Ramos (cell line): ENCODE results near the gene PGM2L1.

ENCODE experiments used
- in situ Hi-C: fragments of 300-500 bp; cut with MboI; formaldehyde crosslinking; loops from one replicate; pipeline ENCODE4 v1.14.3; 2022; ENCODE audit warnings: low sequenced_read_pairs; ENCODE audit not compliant: unreplicated experiment

Gene PGM2L1

DNA sequence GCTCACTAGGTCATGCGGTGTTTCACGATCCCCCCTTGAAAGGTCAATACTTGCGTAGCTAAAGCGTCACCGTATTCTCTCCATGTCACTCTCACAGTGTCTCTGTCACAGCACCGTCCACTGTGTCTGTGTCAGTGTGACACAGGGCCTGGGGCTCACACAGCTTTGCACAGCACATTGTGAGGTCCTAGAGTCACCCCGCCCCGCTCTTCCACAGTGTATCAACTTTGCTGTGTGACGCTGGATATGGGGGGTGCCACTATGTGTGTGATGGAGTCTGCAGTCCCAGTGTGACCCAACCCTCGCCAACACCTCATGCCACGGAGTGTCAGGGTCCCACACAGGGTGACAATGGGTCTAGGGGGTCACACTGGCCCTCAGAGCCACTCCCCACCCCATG is 87.4 kb downstream of the PGM2L1 start:
- in situ Hi-C loops = no loop called here

DNA sequence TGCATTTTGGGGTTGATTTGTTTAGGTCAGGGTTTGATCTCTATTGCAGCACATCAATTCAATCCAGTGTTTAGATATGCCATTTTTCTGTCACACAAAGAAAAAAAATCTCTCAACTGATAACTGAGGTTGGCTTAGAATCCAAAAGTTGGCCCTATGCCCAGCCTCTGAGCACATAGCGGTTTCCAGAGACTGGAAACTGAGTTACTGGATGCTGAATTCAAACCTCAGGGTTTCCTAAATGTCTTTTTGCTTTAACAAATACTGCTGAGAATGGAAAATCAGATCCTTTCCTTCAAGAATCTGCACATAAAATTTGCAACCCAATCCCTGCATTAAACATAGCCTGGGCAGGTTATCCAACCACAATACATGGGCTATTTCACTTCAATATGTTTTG is 90.8 kb downstream of the PGM2L1 start:
- in situ Hi-C loops = no loop called here

DNA sequence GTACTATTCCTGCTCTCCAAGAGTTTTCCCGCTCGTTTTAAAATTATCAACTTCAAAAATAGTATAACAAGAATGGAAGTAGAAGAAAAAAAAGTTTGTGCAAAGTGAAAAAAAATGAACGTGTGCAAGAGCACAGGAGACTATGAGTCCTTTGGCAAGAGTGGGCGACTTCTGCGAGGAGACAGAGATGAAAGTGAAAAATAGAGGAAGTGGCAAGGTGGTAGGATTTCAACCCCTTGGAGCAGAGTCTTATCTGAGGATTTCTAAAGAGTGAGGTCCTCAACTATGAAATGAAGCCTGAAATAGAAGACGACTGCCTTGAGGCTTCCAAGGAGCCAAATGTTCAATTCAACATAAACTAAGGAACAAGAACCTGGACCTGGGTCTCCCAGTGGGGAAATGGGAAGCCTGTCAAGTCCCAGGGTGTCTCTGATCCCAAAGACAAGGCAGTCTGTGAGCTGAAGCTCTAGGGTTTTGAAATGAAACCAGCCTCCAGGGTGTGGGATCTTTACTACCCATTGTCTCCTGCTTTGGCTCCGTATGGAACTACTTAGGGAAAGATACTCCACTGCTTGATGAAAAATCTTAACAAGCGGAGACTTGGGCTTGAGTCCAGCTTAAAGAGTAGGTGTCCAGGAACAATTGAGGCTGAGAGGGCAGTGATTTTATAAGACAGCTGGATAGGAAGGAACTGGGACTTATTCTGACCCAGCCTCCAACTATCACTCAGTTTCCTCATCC is 91.6 kb downstream of the PGM2L1 start:
- in situ Hi-C loops = no loop called here

DNA sequence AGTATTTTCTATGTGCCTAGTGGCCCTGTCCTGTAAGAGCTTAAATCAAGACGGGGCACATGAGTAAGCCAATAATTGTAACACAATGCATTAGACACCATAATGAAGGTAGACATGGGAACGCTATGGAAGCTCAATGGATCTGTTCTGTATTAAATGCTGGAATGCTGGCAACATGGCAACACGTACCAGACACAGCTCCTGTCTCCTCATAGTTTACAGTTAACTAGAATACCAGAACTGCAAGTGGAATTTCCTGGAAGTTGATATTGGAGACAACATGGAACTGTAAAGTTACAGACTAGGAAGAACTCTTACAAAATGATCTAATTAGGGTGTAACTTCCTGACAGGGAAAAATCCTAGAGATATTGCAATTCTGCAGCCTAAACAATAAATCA is 99.2 kb downstream of the PGM2L1 start:
- in situ Hi-C loops = no loop called here

DNA sequence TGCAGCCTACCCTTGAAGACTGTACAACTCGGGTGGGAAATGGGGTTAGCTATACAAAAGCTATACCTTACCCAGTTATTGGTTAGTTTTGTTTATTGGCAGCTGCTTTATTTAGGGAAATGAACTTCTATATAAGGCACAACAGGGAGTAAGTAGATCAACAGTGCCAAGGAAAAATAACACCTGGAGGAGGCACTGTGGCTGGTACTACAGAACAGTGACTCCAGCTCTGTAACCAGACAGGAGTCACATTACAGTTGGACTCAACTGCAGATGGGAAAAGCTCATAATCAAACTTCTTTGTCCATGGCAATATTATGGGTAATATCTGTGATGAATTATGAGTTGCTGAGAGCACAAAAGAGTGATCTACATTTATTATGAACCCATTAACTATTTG is 100.7 kb downstream of the PGM2L1 start:
- in situ Hi-C loops = no loop called here

DNA sequence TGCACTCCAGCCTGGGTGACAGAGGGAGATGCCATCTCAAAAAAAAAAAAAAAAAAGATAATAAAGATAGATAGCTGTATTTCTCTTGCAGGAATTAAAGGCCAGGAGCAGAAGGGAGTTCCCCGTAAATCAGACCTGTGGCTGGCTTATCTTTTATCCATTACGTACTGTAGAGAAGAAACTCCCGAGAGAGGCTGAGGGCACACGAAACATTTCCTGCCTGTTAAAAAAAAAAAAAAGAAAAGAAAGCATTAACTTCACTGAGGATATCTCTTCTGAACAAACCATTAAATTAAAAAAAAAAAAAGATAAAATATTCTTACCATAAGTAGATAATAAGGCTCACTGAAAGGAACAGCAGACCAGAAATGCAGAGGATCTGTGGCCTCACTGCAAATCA is 109.3 kb downstream of the PGM2L1 start:
- in situ Hi-C loops = no loop called here

DNA sequence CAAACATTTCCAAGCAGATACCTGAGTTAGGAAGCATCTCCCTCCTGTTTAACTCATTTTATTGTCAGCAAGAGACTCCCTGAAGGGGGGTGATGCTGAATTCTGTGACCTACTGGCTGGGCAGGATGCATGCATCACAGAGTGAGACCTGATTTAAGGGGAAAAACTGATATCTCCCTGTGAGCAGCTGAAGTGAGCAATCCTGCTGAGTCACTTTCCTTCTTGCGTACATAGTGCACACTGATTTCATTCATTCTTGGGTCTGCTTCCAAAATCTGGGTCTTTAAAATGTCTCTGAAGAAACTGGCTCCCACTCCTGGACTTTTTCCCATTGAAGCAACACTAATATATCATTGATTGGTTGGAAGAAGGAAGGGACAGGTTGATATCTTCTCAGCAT is 110.1 kb downstream of the PGM2L1 start:
- in situ Hi-C loops = no loop called here

DNA sequence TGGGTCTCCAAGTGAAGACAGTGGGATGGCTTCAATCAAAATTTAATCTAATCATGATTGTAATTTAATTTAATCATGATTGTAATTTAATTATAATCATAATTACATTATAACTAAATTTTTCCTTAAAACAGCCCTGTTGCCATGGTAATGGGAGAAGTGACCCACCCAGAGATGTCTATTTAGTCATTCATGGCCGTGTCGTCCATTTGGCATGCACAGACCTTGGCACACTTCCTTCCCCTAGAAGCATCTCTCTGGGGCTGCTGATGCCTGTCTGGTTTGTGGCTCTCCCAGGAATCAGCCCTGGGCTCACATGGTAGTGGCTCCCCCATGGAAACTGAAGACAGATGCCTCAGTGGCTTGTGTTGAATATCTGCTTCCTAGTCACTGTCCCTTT is 113.8 kb downstream of the PGM2L1 start:
- in situ Hi-C loops = no loop called here

DNA sequence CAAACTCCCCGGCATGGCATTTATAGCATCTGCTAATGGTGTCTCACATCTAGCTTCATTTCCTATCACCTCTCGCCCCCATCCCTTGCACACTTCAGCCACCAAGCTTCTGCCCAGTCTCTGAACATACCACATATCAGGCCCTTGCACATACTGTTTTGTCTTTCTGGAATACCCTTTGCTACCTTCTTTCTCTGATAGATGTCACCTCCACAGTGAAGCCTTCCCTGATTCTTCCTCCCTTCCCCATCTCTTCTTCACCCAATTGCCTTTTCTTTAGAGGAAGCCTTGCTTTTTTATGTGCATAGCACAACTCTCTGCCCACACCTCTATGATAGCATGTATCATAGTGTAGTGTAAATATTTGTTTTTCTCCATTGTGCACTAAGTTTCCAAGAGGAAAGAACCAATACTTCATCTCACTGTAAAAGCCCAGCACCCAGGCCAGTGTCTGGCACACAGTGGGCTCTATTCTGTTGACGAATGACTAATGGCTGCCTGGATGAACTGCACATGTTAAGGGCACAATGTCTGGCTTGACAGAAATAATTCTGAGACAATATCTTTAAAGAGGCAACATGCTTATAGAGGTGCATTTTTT is 114.6 kb downstream of the PGM2L1 start:
- in situ Hi-C loops = no loop called here

DNA sequence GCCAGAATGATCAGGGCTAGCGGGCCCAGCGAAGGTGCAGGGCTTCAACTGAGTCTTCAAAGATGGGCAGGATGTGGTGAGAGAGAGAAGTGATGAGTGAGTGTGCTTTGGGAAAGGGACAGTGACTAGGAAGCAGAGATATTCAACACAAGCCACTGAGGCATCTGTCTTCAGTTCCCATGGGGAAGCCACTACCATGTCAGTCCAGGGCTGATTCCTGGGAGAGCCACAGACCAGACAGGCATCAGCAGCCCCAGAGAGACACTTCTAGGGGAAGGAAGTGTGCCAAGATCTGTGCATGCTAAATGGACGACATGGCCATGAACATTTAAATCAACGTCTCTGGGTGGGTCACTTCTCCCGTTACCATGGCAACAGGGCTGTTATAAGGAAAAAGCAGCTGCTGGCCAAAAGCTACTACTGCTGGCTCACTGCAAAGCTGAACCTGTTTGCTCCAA is 115.3 kb downstream of the PGM2L1 start:
- in situ Hi-C loops = no loop called here

DNA sequence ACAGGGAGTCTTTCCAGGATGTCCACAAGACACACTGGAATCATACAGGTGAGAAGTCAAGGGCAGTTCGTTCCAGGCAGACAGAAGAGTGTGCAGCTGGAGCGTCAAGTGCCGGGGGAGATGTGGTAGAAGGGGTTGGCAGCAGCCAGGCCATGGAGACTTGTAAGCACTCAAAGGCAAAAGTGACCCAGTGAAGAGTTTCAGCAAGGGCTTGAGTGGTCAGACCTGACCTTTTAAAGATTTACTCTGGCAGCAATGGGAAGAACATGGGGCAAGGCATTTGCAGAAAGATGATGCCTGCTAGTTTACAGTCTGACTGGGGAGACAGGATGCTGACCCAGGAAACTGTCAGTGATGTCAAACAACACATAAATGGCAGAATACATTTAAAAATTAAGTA is 115.8 kb downstream of the PGM2L1 start:
- in situ Hi-C loops = no loop called here

DNA sequence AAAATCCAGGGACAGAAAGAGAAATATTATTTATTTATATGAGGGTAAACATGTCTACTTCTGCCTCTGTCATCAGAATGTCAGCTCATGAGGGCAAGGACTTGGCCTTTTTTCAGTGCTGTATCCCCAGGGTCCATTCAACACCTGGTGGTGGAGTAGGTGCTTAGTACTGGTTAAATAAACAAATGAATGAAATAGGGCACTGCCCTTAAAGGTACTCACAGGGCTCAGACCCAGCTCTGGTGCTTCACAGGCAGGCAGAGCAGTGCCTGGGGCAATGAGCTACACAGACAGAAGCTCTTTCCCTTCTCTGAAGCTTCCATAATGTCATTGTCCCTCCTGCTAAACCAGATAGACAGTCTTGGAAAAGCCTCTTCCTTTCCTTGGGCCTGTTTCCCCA is 117.7 kb downstream of the PGM2L1 start:
- in situ Hi-C loops = no loop called here
